HG03196 (cell line): ENCODE data around the gene HOXB1.
"Not testable (repeated sequence)": the region's sequence is repeated elsewhere in the genome, so short reads cannot be mapped to it uniquely, and the experiment has no call there.

Source experiments
- ATAC-seq: cut with Tn5 transposase; IDR thresholded peaks from one replicate; pipeline ENCODE4 v1.9.1; 2021; ENCODE audit not compliant: unreplicated experiment

The HOXB1 gene

GRCh38 chr17:48499735-48500434 is 30.9 kb downstream of the HOXB1 start:
- no peak for ATAC-seq

- no peak for ATAC-seq
These were observed 31.6 kb downstream of the HOXB1 start for GRCh38 chr17:48499248-48499647.

- ATAC-seq: no peak
These were observed 32.5 kb downstream of the HOXB1 start for GRCh38 chr17:48498164-48498850.

GRCh38 chr17:48497103-48497502 is 33.7 kb downstream of the HOXB1 start:
- ATAC-seq: no peak

- ATAC-seq: no peak
These were observed 36.5 kb downstream of the HOXB1 start for GRCh38 chr17:48494335-48494734.

GRCh38 chr17:48492401-48493298 is 38.2 kb downstream of the HOXB1 start:
- no peak for ATAC-seq

GRCh38 chr17:48491527-48492273 is 39.1 kb downstream of the HOXB1 start:
- no peak for ATAC-seq

GRCh38 chr17:48490451-48490892 is 40.3 kb downstream of the HOXB1 start:
- ATAC-seq: no peak

GRCh38 chr17:48489781-48490180 is 41.0 kb downstream of the HOXB1 start:
- ATAC-seq: no peak

GRCh38 chr17:48488548-48489106 is 42.2 kb downstream of the HOXB1 start:
- no peak for ATAC-seq

GRCh38 chr17:48487221-48487620 is 43.6 kb downstream of the HOXB1 start:
- ATAC-seq: no peak

- ATAC-seq: no peak
These were observed 44.3 kb downstream of the HOXB1 start for GRCh38 chr17:48486557-48486956.

GRCh38 chr17:48484850-48485249 is 46.0 kb downstream of the HOXB1 start:
- ATAC-seq: no peak

- no peak for ATAC-seq
These were observed 46.6 kb downstream of the HOXB1 start for GRCh38 chr17:48484256-48484655.

GRCh38 chr17:48483471-48484131 is 47.2 kb downstream of the HOXB1 start:
- no peak for ATAC-seq

GRCh38 chr17:48483004-48483403 is 47.8 kb downstream of the HOXB1 start:
- no peak for ATAC-seq

GRCh38 chr17:48482301-48482700 is 48.5 kb downstream of the HOXB1 start:
- ATAC-seq: not testable (repeated sequence)

GRCh38 chr17:48479014-48479402 is 51.8 kb downstream of the HOXB1 start:
- ATAC-seq: no peak
